ENCODE data around the gene SESN1.

DNA sequence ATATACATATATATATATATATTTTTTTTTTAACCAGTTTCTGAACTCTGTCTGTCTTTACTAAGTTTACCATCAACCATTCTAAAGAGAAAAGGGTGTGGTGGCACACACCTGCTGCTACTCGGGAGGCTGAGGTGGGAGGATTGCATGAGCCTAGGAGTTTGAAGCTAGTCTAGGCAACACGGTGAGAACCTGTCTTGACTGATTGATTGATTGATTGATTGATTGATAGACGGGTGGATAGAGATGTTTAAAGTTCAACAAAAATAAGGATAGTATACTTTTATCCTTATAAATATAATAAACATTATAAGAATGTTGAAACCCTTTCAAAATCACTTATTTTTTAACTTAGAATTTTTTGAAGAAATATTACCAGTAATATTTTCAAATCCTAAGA lies 30.9 kb upstream of the SESN1 start:
- TF ChIP-seq, protein P1, sequence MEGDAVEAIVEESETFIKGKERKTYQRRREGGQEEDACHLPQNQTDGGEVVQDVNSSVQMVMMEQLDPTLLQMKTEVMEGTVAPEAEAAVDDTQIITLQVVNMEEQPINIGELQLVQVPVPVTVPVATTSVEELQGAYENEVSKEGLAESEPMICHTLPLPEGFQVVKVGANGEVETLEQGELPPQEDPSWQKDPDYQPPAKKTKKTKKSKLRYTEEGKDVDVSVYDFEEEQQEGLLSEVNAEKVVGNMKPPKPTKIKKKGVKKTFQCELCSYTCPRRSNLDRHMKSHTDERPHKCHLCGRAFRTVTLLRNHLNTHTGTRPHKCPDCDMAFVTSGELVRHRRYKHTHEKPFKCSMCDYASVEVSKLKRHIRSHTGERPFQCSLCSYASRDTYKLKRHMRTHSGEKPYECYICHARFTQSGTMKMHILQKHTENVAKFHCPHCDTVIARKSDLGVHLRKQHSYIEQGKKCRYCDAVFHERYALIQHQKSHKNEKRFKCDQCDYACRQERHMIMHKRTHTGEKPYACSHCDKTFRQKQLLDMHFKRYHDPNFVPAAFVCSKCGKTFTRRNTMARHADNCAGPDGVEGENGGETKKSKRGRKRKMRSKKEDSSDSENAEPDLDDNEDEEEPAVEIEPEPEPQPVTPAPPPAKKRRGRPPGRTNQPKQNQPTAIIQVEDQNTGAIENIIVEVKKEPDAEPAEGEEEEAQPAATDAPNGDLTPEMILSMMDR (IDR thresholded peaks at IDR 0.05) = no peak
- no peak for TF ChIP-seq POLR2A (IDR thresholded peaks at IDR 0.05; ENCODE audit: low read depth)

Measured in esophagus muscularis mucosa (tissue), 3 donors.